T-helper 9 cell (primary cell): Measurements from ENCODE around the gene CDSN.
"Not testable (repeated sequence)": the region's sequence is repeated elsewhere in the genome, so short reads cannot be mapped to it uniquely, and the experiment has no call there.

Source experiments
- DNase-seq: peaks from one replicate; pipeline ENCODE4 v3.0.0-alpha.2; 2020

CDSN gene

DNA sequence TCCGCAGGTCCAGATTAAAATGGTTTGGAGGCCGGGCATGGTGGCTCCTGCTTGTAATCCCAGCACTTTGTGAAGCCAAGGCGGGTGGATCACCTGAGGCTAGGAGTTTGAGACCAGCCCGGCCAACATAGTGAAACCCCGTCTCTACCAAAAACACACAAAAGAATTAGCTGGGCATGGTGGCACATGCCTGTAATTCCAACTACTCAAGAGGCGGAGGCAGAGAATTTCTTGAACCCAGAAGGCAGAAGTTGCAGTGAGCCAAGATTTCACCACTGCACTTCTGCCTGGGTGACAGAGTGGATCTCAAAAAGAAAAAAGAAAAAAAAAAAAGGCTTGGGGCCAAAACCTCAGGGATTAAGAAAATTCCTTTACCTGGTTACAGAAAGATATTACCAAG lies 38.4 kb downstream of the CDSN start:
- DNase-seq: no peak

DNA sequence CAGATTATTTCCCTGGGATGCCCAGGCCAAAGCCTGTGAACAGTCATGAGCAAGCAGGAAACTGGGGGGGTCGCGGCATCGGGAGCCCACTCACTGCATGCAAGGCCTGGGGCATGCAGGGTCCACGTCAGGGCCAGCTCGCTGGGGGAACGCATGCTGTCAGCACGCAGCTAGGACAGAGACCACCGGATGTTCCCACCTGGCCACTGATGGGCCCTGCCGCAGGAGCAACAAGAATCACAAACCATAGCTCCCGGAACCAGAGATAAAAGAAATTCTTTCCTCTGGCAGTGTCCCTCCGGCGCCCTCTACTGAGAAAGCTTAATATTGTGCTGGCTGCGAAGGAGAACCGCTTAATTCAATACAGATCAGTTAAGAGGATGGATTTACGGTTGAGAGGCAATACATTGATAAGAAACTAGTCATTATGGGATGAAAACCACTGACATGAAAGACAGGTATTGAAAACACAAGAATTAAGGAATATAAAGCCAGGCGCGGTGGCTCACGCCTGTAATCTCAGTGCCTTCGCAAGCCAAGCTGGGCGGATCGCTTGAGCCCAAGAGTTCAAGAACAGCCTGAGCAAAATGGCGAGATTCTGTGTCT lies 40.5 kb downstream of the CDSN start:
- DNase-seq: peak; percentile 50

DNA sequence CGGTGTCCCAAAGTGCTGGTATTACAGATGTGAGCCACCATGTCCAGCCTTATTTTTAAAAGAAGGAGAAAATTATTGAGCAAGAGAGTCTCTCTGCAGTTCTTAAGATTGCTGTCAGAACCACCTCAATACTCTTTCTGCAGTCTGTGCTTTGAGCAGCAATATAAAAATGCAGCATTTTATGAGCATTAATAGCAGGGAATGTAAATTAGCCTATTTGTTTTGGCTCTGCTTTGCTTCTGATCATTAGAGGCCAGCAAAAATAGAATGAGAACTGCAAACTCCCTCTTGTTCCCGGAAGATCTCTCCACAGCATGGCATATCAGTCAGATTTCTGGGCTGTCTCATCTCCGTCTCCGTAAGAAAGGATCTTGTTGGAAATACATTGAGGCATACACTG lies 43.6 kb downstream of the CDSN start:
- DNase-seq: no peak

DNA sequence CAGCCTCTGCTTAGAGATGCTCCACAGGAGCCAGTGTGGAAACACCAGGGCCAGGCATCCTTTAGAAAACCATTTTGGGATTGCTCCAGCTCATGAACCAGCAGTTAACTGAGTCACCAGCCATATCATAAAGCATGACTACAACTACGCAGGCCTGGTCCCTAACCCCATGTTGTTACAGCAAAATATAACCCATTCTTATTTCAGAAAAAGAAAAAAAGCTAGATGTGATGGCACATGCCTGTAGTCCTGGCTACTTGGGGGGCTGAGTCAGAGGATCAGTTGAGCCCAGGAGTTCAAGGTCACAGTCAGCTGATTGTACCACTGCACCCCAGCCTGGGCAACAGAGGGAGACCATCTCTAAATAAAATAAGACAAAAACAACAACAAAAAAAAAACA lies 44.7 kb downstream of the CDSN start:
- no peak for DNase-seq

DNA sequence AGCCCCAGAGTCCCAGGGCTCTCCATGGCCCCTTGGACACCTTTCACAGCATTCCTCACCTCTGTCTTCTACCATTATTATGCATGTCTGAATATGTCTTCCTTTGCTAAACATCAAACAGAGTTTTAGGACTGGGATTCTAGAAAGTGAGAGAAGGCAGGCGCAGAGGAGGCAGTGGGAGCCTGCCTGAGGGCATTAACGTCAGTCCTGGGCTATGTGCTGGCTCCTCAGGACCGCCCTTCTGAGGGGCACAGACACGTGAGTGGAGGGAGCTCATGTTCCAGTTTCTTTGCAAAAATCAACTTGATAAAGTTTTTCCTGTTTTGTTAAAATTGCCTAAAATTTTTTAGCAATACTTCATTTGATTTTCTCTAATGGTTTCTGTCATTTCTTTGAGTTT lies 45.8 kb downstream of the CDSN start:
- DNase-seq: no peak

DNA sequence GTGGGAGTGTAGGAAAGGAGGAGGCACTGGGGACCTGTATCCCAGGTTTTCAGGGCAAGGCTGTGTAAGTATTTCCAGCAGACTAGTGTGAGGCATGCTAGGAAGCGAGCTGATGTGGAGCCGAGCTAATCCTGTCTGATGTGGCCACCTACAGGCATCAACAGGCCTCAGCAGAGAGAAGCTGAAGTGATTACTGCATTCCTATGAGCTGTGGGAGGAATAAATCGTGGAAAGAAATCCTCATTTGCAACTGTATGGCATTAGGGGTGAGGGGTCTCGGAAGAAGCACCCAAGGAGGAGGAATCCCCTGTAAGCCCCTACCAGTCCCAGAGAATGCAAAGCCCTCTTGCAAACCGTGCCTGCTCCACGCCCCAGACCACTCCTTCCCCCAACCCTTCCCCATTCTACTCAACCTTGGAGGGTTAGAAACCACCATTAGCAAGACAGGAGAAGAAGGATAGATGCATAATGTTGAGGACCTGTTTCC lies 49.5 kb downstream of the CDSN start:
- no peak for DNase-seq

DNA sequence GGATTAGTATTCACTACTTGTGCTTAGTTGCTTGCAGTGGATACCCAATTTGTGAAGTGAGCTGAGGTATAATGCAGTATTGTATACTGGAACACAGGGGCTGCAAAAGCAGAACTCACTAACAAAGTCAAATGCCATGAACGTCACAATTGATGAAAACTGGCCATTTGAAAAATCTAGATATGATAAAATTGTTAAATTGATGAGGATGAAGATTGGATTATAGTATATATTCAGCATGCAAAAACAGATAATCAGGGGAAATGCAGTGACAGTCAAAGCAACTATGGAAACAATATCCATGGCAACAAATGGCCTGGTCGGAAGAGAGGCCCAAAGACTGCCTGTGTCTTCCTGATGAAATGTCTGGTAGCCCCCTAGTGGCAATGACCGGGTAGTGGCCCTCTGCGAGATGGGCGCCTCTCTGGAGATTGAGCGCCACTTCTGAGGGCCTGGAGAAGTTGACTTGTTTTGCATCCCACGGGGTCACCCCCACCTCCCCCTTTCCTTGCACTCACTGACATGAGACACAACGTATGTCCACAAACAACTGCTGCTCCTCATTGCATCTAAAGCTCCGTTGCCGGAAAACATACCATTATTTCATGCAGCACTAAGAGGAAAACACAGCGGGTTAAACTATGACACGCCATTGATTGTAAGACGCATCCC lies 51.4 kb downstream of the CDSN start:
- DNase-seq: peak; percentile 61

DNA sequence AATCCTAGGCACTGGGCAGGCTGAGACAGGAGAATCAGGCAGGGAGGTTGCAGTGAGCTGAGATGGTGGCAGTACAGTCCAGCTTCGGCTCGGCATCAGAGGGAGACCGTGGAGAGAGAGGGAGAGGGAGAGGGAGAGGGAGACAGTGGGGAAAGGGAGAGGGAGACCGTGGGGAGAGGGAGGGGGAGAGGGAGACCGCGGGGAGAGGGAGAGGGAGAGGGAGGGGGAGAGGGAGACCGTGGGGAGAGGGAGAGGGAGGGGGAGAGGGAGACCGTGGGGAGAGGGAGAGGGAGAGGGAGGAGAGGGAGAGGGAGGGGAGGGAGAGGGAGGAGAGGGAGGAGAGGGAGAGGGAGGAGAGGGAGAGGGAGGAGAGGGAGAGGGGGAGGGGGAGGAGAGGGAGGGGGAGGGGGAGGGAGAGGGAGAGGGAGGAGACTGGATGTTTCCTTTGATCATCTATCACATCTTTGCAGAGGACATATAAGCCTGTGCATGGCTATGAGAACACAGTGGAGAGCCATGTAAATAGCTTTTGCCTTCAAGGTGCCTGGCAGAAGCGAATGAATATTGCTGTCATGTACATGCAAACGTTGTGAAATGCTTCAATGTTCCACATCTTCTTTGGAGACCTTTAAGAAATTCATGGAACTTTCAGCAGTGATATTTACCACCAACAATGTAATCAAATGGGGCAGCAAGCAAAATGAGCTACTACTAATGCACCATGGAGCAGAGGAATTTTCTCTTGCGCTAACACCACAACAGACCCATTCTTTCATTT lies 52.2 kb downstream of the CDSN start:
- DNase-seq: not testable (repeated sequence)

DNA sequence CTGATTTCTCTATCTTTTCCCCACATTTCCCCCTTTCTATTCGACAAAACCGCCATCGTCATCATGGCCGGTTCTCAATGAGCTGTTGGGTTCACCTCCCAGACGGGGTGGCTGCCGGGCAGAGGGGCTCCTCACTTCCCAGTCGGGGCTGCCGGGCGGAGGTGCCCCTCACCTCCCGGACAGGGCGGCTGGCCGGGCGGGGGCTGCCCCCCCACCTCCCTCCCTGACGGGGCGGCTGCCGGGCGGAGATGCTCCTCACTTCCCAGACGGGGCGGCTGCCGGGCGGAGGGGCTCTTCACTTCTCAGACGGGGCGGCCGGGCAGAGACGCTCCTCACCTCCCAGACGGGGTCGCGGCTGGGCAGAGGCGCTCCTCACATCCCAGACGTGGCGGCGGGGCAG lies 53.2 kb downstream of the CDSN start:
- DNase-seq: not testable (repeated sequence)

DNA sequence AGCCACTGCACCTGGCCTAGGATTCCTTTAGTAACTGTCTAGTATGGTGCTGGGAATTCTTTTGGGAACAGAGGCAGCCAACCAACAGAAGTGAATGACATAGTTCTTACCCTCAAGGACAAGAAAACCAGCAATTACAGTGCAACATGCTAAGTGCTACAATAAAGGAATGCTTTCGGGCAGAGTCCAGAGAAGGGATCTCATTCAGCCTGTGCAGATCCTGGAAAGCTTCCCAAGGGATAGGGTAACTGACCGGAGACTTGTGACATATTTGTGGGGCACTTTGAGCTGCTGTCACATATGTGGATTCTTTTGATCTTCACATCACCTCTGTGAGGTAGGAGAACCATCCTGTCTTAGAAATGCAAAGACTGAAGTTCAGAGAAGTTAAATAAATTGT lies 54.7 kb downstream of the CDSN start:
- DNase-seq: no peak
